ENCODE measurements around the gene FIBP.
"Not testable (repeated sequence)": the region's sequence is repeated elsewhere in the genome, so short reads cannot be mapped to it uniquely, and the experiment has no call there.

DNA sequence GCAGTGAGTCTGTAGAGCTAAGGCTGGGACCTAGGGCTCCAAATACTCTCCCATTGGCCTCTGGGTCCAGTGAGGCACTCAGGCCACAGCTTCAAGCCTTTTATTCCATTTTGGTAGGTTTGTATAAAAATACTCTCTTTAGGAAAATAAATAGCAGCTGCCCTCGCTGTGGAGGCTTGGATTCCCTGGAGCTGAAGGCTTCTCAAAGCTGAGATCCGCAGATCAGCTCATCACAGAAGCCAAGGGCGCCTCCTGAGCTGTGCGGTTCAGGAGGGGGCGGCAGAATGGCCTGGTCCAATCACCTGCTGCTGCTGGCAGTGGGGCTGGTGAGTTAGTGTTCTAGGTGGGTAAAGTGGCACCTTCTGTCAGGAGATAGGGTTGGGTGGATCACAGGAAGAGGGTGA, 3.9 kb upstream of the FIBP start:
- TF ChIP-seq, protein P1, sequence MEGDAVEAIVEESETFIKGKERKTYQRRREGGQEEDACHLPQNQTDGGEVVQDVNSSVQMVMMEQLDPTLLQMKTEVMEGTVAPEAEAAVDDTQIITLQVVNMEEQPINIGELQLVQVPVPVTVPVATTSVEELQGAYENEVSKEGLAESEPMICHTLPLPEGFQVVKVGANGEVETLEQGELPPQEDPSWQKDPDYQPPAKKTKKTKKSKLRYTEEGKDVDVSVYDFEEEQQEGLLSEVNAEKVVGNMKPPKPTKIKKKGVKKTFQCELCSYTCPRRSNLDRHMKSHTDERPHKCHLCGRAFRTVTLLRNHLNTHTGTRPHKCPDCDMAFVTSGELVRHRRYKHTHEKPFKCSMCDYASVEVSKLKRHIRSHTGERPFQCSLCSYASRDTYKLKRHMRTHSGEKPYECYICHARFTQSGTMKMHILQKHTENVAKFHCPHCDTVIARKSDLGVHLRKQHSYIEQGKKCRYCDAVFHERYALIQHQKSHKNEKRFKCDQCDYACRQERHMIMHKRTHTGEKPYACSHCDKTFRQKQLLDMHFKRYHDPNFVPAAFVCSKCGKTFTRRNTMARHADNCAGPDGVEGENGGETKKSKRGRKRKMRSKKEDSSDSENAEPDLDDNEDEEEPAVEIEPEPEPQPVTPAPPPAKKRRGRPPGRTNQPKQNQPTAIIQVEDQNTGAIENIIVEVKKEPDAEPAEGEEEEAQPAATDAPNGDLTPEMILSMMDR (IDR thresholded peaks at IDR 0.05; ENCODE audit: control extremely low read depth in 1 of 3, insufficient read depth in 1 of 3, low read depth in 1 of 3, low read length in 3 of 3), result not testable (repeated sequence)
- not testable (repeated sequence) for TF ChIP-seq ASH2L (IDR thresholded peaks at IDR 0.05; ENCODE audit: low read length); SP2 (IDR thresholded peaks at IDR 0.05; ENCODE audit: low read length); EP300 (IDR thresholded peaks at IDR 0.05; ENCODE audit: borderline replicate concordance in 1 of 2, low read depth in 2 of 2, low read length in 2 of 2); HDAC6 (IDR thresholded peaks at IDR 0.05; ENCODE audit: low read depth, low read length); YY1 (IDR thresholded peaks at IDR 0.05; ENCODE audit: low read depth, low read length); KDM1A (IDR thresholded peaks at IDR 0.05; ENCODE audit: borderline replicate concordance, low read length); RBBP5 (IDR thresholded peaks at IDR 0.05; ENCODE audit: borderline replicate concordance, low read depth, low read length); GTF2F1 (IDR thresholded peaks at IDR 0.05; ENCODE audit: borderline replicate concordance, low read depth, low read length); POLR2A (IDR thresholded peaks at IDR 0.05; ENCODE audit: control extremely low read depth in 1 of 2, low read depth in 2 of 2, low read length in 2 of 2)
- TF ChIP-seq, protein P2, sequence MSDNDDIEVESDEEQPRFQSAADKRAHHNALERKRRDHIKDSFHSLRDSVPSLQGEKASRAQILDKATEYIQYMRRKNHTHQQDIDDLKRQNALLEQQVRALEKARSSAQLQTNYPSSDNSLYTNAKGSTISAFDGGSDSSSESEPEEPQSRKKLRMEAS (IDR thresholded peaks at IDR 0.05), result not testable (repeated sequence)
